ENCODE results near the gene ALCAM.

ALCAM gene

GRCh38 chr3:105512061-105512460, 145.4 kb downstream of the ALCAM start (continued):
- no peak for TF ChIP-seq ZSCAN5A (tag by site-specific recombination; IDR thresholded peaks at IDR 0.05)
- TF ChIP-seq ZNF274 (IDR thresholded peaks at IDR 0.05; ENCODE audit: low read length) = no peak
- TF ChIP-seq ZNF274 (tag by site-specific recombination; IDR thresholded peaks at IDR 0.05; ENCODE audit: borderline replicate concordance) = no peak
- no peak for TF ChIP-seq ZNF37A (tag by site-specific recombination; IDR thresholded peaks at IDR 0.05)
- no peak for TF ChIP-seq ZNF133 (tag by site-specific recombination; IDR thresholded peaks at IDR 0.05)
- no peak for TF ChIP-seq ZNF211 (tag by site-specific recombination; IDR thresholded peaks at IDR 0.05; ENCODE audit: low read depth)
- TF ChIP-seq ZNF560 (tag by site-specific recombination; IDR thresholded peaks at IDR 0.05; ENCODE audit: borderline replicate concordance) = no peak
- no peak for TF ChIP-seq ZNF707 (tag by site-specific recombination; IDR thresholded peaks at IDR 0.05)
- TF ChIP-seq ZNF350 (tag by site-specific recombination; IDR thresholded peaks at IDR 0.05) = no peak
- no peak for TF ChIP-seq ZNF514 (tag by site-specific recombination; IDR thresholded peaks at IDR 0.05)
- no peak for TF ChIP-seq ZFP37 (tag by site-specific recombination; IDR thresholded peaks at IDR 0.05)
- TF ChIP-seq TCF7L2 (IDR thresholded peaks at IDR 0.05; ENCODE audit: borderline replicate concordance, low read depth, low read length) = no peak
- TF ChIP-seq ZNF155 (tag by site-specific recombination; IDR thresholded peaks at IDR 0.05) = no peak
- TF ChIP-seq ZNF174 (tag by site-specific recombination; IDR thresholded peaks at IDR 0.05) = no peak
- no peak for TF ChIP-seq ZNF175 (tag by site-specific recombination; IDR thresholded peaks at IDR 0.05)
- TF ChIP-seq ZFP69B (tag by site-specific recombination; IDR thresholded peaks at IDR 0.05) = no peak

DNA sequence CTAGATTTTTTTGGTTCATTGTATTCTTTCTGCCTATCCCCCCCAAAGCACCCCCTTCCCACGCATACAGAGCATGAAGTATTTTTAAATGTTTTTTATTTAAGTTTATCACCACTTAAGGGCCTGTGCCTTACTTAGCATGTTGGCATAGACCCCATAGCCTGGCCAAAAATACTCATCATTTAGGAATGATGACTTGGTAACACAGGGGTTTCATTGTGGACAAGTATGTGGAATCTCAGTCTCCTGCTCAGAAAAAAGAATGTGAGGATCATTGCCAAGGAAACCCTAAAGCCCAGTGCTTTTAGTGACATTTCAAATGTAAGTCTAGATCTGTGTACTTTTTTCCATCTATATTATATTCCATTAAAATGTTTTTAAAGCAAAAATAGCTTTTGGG, 146.3 kb downstream of the ALCAM start:
- no peaks in the 10 kb centered on the region for H3K36me3 ChIP-seq (ENCODE audit: control insufficient read depth in 2 of 2, insufficient read depth in 1 of 2, low read length in 2 of 2)
- no peak overlapping the region for H3K27ac ChIP-seq (ENCODE audit: extremely low read depth, low read depth, low read length)
- no peak for TF ChIP-seq ZNF610 (tag by site-specific recombination; IDR thresholded peaks at IDR 0.05; ENCODE audit: borderline replicate concordance)
- TF ChIP-seq ZNF311 (tag by site-specific recombination; IDR thresholded peaks at IDR 0.05; ENCODE audit: borderline replicate concordance) = no peak
- no peak for TF ChIP-seq SP7 (tag by site-specific recombination; IDR thresholded peaks at IDR 0.05)
- TF ChIP-seq ZNF423 (tag by site-specific recombination; IDR thresholded peaks at IDR 0.05) = no peak
- POLR2A ChIA-PET = no interaction called here
- no peak overlapping the region for H3K4me3 ChIP-seq (ENCODE audit: low read depth, low read length)
- no peaks in the 10 kb centered on the region for H3K9me3 ChIP-seq (ENCODE audit: control insufficient read depth, insufficient read depth, low read depth, low read length)
- H3K4me1 ChIP-seq (ENCODE audit: control insufficient read depth, insufficient read depth, low read length) = no peaks in the 10 kb centered on the region; the same call in 1 of the 2 replicates
- CTCF ChIA-PET = no interaction called here

GRCh38 chr3:105513886-105514285, 147.2 kb downstream of the ALCAM start:
- no peaks in the 10 kb centered on the region for H3K36me3 ChIP-seq (ENCODE audit: control insufficient read depth in 2 of 2, insufficient read depth in 1 of 2, low read length in 2 of 2)
- no peaks in the 10 kb centered on the region for H3K9me3 ChIP-seq (ENCODE audit: control insufficient read depth, insufficient read depth, low read depth, low read length)
- no peak overlapping the region for H3K27ac ChIP-seq (ENCODE audit: extremely low read depth, low read depth, low read length)
- CTCF ChIA-PET = no interaction called here
- H3K4me3 ChIP-seq (ENCODE audit: low read depth, low read length) = no peak overlapping the region
- H3K4me1 ChIP-seq (ENCODE audit: control insufficient read depth, insufficient read depth, low read length) = no peaks in the 10 kb centered on the region; the same call in 1 of the 2 replicates
- POLR2A ChIA-PET = no interaction called here
- TF ChIP-seq ZNF560 (tag by site-specific recombination; IDR thresholded peaks at IDR 0.05; ENCODE audit: borderline replicate concordance) = no peak
- TF ChIP-seq ZNF10 (tag by site-specific recombination; IDR thresholded peaks at IDR 0.05) = no peak

GRCh38 chr3:105515372-105515771, 148.7 kb downstream of the ALCAM start:
- ChIA-PET POLR2A (no interaction called here), CTCF (interaction anchor here (0.5 to 0.7 kb wide), 2 partner anchors 121 to 795 kb away, joined by 3 read pairs; no protein-coding TSS in a partner anchor)
- no peak for TF ChIP-seq ZNF10 (tag by site-specific recombination; IDR thresholded peaks at IDR 0.05)
- TF ChIP-seq, protein P1, sequence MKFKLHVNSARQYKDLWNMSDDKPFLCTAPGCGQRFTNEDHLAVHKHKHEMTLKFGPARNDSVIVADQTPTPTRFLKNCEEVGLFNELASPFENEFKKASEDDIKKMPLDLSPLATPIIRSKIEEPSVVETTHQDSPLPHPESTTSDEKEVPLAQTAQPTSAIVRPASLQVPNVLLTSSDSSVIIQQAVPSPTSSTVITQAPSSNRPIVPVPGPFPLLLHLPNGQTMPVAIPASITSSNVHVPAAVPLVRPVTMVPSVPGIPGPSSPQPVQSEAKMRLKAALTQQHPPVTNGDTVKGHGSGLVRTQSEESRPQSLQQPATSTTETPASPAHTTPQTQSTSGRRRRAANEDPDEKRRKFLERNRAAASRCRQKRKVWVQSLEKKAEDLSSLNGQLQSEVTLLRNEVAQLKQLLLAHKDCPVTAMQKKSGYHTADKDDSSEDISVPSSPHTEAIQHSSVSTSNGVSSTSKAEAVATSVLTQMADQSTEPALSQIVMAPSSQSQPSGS (tag by site-specific recombination; IDR thresholded peaks at IDR 0.05; ENCODE audit: low read depth) = no peak
- no peak for TF ChIP-seq ZNF112 (tag by site-specific recombination; IDR thresholded peaks at IDR 0.05)
- TF ChIP-seq, protein P2, sequence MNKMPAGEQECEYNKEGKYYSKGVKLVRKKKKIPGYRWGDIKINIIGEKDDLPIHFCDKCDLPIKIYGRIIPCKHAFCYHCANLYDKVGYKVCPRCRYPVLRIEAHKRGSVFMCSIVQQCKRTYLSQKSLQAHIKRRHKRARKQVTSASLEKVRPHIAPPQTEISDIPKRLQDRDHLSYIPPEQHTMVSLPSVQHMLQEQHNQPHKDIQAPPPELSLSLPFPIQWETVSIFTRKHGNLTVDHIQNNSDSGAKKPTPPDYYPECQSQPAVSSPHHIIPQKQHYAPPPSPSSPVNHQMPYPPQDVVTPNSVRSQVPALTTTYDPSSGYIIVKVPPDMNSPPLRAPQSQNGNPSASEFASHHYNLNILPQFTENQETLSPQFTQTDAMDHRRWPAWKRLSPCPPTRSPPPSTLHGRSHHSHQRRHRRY (tag by site-specific recombination; IDR thresholded peaks at IDR 0.05) = no peak
- TF ChIP-seq ZNF16 (tag by site-specific recombination; IDR thresholded peaks at IDR 0.05; ENCODE audit: low read depth) = no peak
- TF ChIP-seq ZNF664 (tag by site-specific recombination; IDR thresholded peaks at IDR 0.05) = no peak
- TF ChIP-seq ZNF37A (tag by site-specific recombination; IDR thresholded peaks at IDR 0.05) = no peak
- no peak for TF ChIP-seq ZNF404 (tag by site-specific recombination; IDR thresholded peaks at IDR 0.05)
- no peak for TF ChIP-seq ZNF302 (tag by site-specific recombination; IDR thresholded peaks at IDR 0.05; ENCODE audit: low read depth)
- no peak for TF ChIP-seq ZNF544 (tag by site-specific recombination; IDR thresholded peaks at IDR 0.05)
- TF ChIP-seq ZNF654 (tag by site-specific recombination; IDR thresholded peaks at IDR 0.05; ENCODE audit: low read depth) = no peak

More at GRCh38 chr3:105515372-105515771, 148.7 kb downstream of the ALCAM start:
- H3K27ac ChIP-seq (ENCODE audit: extremely low read depth, low read depth, low read length) = no peak overlapping the region
- no peaks in the 10 kb centered on the region for H3K36me3 ChIP-seq (ENCODE audit: control insufficient read depth in 2 of 2, insufficient read depth in 1 of 2, low read length in 2 of 2)
- H3K9me3 ChIP-seq (ENCODE audit: control insufficient read depth, insufficient read depth, low read depth, low read length) = no peaks in the 10 kb centered on the region
- H3K4me1 ChIP-seq (ENCODE audit: control insufficient read depth, insufficient read depth, low read length) = no peaks in the 10 kb centered on the region; the same call in 1 of the 2 replicates
- H3K4me3 ChIP-seq (ENCODE audit: low read depth, low read length) = no peak overlapping the region

Data from HEK293 (cell line).